VCaP (cell line): ENCODE data around the gene PTPRN2.

Experiments used
- H3K27ac ChIP-seq: fragments of 450-650 bp; 2 replicates; pipeline ENCODE4 v1.5.1; 2017
- TF ChIP-seq, protein P1 (sequence below): fragments of 450-650 bp; conservative IDR thresholded peaks from 2 replicates; pipeline ENCODE4 v1.5.1; 2017; ENCODE audit warnings: mild to moderate bottlenecking, moderate library complexity

PTPRN2 gene

DNA sequence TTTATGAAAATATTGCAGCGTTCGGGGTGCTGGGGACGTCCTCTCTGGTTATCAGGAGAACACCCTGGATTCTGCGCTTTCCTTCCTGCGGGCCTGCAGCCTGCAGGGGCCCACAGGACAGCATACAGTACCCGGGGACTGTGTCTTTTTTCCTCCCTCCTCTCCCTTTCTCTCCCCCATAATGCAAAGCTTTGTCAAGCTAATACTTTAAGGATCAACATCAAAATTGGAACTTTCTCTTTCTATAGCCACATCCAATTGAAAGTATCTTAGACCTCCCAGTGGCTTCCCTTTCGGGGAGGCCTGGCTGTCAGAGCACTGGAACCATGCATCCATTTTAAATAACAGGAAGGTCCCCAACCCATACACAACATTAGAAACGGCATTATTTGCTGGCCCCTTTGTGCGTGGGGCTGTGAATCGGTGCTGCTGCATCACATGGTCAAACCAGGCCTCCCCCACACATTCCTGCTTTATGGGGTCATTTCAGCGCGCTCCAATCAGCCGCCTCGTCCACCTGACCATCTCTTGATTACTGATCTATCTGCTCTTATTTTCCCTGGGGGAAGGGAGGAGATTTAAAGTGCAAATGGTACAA lies 745.8 kb downstream of the PTPRN2 start:
- TF ChIP-seq, protein P1, sequence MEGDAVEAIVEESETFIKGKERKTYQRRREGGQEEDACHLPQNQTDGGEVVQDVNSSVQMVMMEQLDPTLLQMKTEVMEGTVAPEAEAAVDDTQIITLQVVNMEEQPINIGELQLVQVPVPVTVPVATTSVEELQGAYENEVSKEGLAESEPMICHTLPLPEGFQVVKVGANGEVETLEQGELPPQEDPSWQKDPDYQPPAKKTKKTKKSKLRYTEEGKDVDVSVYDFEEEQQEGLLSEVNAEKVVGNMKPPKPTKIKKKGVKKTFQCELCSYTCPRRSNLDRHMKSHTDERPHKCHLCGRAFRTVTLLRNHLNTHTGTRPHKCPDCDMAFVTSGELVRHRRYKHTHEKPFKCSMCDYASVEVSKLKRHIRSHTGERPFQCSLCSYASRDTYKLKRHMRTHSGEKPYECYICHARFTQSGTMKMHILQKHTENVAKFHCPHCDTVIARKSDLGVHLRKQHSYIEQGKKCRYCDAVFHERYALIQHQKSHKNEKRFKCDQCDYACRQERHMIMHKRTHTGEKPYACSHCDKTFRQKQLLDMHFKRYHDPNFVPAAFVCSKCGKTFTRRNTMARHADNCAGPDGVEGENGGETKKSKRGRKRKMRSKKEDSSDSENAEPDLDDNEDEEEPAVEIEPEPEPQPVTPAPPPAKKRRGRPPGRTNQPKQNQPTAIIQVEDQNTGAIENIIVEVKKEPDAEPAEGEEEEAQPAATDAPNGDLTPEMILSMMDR, result no peak

DNA sequence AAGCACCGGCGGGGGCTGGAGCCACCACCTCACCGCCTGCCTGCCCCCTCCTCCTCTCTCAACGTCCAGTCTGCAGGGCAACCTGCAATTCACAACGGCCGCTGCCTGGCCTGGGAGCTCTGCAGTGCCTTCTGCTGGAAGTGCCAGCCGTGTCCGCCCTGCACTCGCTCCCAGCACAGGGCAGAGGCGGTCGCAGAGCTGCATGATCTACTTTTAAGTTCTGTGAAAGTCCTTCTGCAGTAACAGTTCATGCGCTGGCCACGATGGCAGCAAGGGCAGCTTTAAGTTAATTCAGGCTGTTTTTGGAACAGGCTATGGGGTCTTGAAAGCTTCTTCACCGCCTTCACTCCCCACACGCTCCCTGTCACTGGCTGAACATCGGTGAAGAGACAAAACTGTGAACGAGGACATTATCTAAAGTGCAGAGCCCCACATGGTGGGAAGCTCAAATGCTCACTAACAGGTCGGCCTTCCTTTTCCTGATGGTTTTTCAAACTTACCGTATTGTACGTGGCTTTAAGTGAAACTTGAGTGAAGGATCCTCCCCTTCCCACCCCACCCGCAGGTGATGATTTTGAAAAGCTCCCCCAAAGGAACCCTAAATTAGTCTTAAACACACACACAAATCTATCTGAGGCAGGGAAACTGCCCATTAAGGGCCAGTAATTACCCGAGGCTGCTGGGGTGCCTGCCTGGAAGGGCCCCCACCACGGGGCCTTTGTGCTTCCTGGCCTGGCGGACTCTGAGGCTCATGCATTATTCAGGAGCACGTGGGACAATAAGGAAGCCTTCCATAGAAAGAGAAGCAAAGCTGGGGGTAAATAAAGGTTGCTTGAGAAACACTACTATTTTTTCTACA lies 746.5 kb downstream of the PTPRN2 start:
- H3K27ac ChIP-seq, result no peak overlapping the region
- TF ChIP-seq, protein P1, result no peak

More for the DNA sequence above, 745.8 kb downstream of the PTPRN2 start:
- H3K27ac ChIP-seq, result no peak overlapping the region

DNA sequence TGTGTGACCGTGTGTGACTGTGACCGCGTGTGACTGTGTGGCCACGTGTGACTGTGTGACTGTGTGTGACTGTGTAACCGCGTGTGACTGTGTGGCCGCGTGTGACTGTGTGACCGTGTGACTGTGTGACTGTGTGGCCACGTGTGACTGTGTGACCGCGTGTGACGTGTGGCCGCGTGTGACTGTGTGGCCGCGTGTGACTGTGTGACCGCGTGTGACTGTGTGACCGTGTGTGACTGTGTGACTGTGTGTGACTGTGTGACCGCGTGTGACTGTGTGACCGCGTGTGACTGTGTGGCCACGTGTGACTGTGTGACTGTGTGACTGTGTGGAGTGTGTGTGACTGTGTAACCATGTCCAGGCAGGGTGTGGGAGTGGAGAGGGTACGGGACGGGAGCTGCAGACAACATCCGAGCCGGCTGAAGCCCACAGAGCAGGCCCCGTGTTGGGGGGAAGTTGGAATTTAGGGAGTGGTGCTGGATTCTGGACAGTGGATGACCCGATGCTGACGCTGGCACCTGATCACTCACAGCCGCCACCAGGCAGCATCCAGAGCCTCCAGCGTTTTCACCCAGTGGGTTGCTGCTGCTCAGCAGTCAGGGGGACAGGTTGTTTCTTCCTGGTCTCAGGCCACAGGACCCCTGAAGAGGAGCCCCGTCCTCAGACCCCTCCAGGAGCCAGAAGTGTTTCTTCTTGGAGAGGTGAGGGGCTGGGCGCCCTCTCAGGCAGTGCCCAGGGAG lies 747.3 kb downstream of the PTPRN2 start:
- TF ChIP-seq, protein P1, result no peak

DNA sequence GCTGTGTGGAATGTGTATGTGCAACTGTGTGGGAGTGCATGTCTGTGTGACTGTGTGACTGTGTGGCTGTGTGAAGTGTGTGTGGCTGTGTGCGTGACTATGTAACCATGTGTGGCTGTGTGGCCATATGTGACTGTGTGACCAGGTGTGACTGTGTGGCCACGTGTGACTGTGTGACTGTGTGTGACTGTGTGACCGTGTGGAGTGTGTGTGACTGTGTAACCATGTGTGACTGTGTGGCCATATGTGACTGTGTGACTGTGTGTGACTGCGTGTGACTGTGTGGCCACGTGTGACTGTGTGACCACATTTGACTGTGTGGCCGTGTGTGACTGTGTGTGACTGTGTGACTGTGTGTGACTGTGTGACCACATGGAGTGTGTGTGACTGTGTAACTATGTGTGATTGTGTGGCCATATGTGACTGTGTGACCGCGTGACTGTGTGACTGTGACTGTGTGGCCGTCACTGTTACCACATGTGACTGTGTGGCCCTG lies 747.9 kb downstream of the PTPRN2 start:
- TF ChIP-seq, protein P1, result no peak
- H3K27ac ChIP-seq, result no peak overlapping the region

More for the DNA sequence above, 747.3 kb downstream of the PTPRN2 start:
- H3K27ac ChIP-seq, result no peak overlapping the region

DNA sequence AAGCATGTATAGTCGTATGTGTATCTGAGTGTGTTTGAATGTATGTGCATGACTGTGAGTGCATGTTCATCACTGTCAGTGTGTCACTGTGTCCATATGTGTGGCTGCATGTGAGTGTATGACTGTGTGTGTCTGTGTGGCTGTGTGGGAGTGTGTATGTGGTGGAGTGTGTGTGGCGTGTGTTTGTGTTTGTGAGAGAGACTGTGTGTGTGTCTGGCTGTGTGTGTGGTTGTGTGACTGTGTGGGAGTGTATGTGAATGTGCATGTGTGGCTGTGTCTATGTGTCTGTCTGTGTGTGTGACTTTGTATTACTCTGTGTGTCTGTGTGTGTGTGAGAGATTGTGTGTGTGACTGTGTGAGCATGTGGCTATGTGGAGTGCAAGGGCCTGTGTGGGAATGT lies 748.4 kb downstream of the PTPRN2 start:
- TF ChIP-seq, protein P1, result no peak
- H3K27ac ChIP-seq, result no peak overlapping the region

DNA sequence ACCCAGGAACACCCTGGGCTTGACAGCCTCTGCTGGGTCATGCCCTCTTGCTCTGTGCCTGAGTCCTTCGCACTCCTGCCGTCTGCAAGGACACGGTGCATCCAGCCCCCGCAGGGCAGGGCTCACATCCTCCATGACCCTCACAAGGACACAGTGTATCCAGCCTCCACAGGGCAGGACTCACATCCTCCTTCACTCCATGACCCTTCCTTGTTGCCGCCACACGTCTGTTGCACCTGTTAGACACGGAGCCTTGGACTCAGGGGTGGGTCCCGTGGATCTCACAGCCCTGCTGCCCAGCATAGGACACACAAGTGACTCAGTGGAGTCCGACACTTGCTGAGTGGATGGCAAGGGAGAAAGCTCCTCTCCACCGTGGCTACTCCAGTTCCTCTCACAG lies 750.1 kb downstream of the PTPRN2 start:
- no peak overlapping the region for H3K27ac ChIP-seq
- TF ChIP-seq, protein P1, result no peak

DNA sequence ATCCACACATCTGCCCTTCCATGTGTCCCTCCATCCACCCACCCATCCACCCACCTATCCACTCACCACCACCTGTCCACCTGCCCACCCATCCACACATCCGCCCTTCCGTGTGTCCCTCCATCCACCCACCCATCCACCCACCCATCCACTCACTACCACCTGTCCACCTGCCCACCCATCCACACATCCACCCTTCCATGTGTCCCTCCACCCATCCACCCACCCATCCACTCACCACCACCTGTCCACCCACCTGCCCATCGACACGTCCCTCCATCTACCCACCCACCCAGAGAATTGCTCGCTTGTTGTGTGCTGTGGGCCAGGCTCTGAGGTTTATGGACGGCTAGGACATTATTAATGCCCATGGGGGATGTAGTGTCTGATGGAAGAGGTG lies 750.6 kb downstream of the PTPRN2 start:
- TF ChIP-seq, protein P1, result no peak
- H3K27ac ChIP-seq, result no peak overlapping the region
